GM19328 (cell line): ENCODE data around the gene SLC1A7.

ENCODE experiments used
- ATAC-seq: cut with Tn5 transposase; IDR thresholded peaks from one replicate; pipeline ENCODE4 v1.9.1; 2021; ENCODE audit warnings: mild to moderate bottlenecking, moderate library complexity; ENCODE audit not compliant: unreplicated experiment

SLC1A7 gene

GRCh38 chr1:53062708-53063591, 79.5 kb downstream of the SLC1A7 start:
- no peak for ATAC-seq

GRCh38 chr1:53061859-53062707, 80.4 kb downstream of the SLC1A7 start, which contains the start of gene PODN:
TSS of gene PODN (plus strand) at chr1:53062213. CDS start at chr1:53069856, 7,643 bp downstream.
- ATAC-seq: no peak

GRCh38 chr1:53061123-53061858, 81.1 kb downstream of the SLC1A7 start:
- ATAC-seq: no peak

DNA sequence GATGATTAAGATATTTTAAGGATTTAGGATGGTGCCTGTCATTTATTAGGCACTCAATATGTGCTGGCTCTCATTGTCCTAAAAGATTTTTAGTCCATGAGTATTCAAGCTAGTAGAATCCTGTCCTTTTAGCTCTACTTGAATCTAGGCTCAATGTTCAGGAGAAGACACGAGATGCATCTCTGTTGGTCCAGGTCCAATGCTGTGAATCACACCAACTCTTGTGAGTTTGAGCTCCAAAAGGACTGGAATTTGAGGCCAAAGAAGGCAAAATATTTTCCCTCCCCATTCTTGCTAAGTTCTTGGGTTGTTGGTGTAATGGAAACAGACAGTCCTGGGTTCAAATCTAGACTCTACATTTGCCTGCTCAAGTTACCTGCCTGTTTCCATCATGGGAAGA, 81.9 kb downstream of the SLC1A7 start:
- no peak for ATAC-seq

DNA sequence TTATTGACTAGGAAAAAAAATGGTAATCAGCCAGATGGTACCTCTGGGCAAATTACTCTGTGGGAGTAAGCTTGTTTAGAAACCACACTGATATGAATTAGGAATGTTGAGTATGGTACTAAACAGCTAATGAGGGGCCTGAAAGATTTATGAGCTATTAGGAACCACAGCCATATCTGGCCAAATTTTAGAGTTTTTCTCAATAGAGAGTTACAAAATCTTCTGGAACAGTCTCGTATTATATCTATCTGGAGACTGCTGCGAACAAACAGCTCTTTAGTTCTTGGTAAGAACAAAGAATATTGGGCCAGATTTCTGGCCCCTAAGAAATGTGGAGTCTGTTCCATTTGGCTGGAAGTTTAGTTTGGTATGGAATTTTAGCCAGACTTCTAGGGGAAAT, 85.3 kb downstream of the SLC1A7 start:
- no peak for ATAC-seq

- ATAC-seq: no peak
Observed at GRCh38 chr1:53051676-53052075, 90.8 kb downstream of the SLC1A7 start.

DNA sequence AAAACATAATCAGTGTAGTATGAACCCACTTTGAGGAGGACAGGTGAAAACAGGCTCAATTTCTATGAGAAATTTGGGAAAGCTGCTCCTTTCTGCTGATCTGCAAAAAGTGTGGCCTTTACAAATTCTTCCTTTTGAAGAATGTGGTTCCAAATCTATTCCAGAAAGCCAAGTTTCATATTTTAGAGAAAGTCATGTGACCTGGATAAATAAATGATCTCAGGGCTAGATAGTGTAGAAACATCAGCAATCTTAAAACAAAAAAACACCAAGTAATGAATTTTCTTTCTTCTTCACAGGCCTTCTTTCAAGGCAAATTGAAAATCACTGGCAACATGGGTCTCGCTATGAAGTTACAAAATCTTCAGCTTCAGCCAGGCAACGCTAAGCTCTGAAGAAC, 92.1 kb downstream of the SLC1A7 start:
- ATAC-seq: no peak

DNA sequence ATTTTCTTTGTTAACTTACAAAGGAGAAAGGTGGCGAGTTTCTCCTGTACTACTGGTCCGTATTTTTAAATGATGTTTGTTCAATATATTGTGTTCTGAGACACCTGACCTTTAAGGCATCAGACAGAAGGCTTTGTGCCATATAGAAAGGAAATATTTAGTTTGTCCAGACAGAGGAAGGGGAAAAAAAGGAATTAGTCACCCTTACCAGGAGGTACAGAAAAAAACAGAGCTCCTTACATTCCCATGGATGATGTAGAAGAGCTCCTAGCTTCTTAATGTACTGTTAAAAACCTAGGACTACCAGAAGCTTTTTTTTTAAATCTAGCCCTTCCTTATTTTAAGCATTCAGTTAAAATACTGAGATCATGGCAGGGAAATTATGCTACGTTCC, 92.9 kb downstream of the SLC1A7 start:
- no peak for ATAC-seq

DNA sequence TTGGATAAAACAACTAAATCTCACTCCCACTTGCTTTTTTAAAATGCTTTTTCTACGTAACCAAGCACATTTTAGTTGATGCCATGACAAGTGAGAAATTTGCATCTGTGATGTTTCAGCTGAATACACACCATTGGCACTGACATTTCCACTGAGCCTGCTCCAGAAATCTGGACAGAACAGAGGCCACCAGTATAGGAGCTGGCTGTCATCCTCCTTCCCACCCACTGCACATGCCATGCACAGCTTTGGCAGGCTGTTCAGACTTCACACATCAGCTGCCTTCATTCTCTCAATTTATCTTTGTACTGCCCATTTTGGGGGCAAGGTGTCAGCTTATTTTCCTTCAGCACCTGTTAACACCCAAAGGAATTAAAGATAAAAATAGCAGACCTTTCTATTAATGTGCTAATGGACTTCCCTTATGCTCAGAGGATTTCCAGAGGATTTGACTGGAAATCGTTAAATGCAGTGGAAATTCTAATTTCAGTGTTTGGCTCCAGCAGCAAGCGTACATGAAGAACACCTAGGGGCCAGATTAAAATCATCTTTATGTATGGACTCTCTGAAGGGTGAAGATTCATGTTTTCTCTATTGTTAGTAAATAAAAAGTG, 93.4 kb downstream of the SLC1A7 start:
- no peak for ATAC-seq

DNA sequence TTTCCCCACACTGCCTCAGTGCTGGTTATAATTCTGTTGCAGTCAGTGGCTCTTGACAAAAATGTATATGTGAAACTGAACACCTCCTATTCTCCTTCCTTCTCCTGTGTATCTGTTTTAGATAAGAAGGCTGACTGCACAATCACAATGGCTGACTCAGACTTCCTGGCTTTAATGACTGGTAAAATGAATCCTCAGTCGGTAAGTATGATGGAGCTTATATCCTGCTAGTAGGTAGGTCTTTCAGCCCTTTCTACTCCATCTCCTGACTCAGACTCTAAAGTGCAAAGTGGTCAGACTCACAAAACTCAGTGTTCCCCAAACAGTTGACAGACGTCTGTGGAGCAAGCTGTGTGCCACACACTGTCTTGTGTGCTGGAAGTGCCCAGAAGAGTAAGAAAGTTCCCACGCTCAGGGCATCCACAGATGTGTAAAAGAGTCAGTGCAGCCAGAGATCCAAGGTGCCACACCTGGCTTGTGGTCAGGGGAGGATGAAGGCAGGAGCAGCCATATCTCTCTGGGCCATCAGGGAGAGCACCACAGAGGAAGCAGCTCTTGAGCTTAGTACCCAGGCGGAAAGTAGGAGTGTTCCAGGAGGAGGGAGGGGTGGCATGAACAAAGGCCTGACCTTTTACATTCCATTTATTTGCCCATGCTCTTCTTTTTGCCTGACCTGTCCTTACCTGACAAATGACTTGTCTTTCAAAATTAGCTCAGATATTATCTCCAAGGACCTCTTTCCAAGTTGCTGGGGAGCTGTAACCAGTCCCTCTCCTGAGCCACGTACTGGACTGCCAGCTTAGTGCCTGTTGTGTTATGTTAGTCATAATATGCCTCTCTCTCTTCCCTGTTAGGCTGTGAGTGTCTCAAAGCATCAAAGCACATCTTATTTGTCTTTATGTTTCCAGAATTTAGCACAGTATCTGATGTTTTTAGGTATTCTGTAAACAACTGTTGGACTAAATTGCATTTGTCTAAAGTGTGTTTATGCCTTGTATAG, 94.4 kb downstream of the SLC1A7 start:
- no peak for ATAC-seq

DNA sequence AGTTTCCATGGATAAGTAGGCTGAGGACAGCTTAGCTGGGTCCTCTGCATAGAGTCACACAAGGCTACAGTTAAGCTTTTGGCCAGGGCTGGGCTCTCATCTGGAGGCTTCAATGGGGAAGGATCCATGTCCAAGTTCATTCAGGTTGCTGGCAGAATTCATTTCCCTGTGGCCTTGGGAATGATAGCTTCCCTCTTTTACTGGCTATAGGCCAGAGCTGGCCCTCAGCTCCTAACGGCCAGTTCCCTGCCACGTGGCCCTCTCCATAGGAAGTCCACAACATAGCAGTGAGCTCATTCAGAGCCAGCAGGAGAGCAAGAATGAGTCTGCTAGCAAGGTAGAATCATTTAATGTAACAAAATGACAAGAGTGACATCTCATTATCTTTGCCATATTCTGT, 95.5 kb downstream of the SLC1A7 start:
- ATAC-seq: no peak

GRCh38 chr1:53044926-53045325, 97.5 kb downstream of the SLC1A7 start:
- ATAC-seq: no peak

- ATAC-seq: no peak
Observed at GRCh38 chr1:53043271-53043670, 99.2 kb downstream of the SLC1A7 start.

- no peak for ATAC-seq
Observed at GRCh38 chr1:53038566-53038965, 103.9 kb downstream of the SLC1A7 start.
